DMS53 treated with DMSO at 0.1 percent for 48 hours (cell line): ENCODE data around the gene BRS3.
"Not testable (repeated sequence)": the region's sequence is repeated elsewhere in the genome, so short reads cannot be mapped to it uniquely, and the experiment has no call there.

ENCODE experiments used
- DNase-seq: peaks from one replicate; lab custom pipeline; 2025; ENCODE audit not compliant: unreplicated experiment; lab: John Stamatoyannopoulos, UW

The BRS3 gene

DNA sequence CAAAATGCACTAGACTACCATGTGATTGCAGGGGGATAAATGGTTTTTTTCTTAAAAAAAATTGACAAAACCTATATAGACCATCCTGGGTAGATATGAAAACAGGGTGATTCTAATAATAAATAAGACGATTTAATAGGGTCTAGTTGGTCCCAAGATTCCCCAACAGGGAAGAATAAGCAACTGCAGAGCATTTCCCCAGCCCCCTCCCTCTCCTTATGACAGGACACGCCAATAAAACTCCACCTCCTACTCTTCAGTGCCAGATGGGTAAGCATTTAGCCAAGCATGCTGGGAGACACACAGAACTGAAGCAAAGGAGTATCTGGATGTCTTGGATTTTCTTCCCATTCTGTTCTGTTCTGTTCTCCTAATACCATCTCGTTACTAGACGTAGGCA is at the start of gene BRS3:
BRS3 (plus strand) TSS at position 301 of the 400 bp plus-strand sequence. CDS start 168 bp downstream, outside the sequence.
- no peak for DNase-seq

DNA sequence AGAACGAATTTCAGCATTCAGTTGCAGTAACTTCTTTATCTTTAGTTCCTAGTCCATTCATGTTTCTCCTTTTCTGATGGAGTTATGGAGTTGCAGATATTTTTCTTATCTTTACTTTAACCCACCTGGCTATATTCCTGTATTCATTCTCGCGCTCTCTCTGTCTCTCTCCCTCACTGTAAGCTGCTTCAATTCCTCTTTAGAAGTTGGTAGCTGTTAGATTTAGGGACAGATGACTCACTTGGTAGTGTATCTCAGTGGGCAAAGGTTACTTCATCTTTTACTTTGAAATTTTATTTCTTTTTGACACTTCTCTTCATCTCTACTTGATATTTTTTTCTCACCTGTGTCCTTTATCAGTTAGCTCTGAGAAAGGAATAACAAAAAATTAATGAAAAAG is 49.6 kb upstream of the BRS3 start:
- DNase-seq: no peak

DNA sequence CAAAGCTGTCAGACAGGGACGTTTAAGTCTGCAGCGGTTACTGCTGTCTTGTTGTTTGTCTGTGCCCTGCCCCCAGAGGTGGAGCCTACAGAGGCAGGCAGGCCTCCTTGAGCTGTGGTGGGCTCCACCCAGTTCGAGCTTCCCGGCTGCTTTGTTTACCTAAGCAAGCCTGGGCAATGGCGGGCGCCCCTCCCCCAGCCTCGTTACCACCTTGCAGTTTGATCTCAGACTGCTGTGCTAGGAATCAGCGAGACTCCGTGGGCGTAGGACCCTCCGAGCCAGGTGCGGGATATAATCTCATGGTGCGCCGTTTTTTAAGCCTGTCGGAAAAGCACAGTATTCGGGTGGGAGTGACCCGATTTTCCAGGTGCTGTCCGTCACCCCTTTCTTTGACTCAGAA is 42.1 kb upstream of the BRS3 start:
- not testable (repeated sequence) for DNase-seq

DNA sequence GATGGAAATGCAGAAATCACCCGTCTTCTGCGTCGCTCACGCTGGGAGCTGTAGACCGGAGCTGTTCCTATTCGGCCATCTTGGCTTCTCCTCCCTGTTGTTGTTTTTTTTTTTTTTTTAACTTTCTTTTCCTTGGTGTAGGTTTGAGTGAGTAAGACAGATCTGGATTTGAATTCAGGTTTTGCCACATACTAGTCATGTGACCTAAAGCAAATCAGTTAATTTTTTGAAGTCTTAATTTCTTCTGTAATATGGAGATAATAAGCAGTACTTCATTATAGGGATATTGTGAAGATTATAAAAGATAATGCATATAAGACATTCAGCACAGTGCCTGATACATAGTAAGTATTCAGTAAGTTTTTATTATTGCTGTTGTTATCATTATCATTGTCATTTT is 41.5 kb upstream of the BRS3 start:
- DNase-seq: no peak

DNA sequence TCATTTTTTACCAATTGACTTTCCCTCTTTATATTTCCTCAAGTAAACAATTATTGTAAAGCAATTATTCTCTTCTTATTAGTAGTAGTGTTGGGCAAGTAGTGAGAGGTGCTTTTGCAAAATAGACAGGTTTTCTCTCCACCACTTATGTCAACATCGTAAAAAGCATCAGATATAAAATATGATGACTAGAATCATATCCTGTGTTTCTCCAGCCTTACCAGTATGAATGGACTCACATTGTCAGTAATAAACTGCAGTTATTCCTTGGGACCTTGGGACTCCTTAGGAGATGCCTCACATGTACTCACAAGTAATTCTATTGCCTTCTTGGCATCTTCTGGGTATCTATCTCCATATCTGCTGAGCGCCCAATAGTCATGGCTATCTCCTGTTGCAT is 40.4 kb upstream of the BRS3 start:
- DNase-seq: no peak

DNA sequence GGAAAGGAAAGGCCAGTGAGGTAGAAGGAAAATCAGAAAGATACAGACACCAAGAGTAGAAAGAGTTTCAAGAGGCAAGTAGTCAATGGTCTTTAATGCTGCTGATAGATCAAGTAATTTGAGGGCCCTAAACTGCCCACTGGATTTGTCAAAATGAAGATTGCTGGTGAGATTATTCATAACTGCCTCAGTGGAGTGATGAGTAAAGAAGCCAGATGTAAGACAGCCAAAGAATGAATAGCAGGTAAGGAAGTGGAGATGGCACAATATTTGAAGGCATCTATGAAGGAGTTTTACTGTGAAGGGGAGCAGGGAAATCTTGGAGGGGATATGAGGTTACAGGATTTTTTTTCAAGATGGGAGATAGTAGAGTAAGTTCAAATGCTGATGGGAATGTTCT is 39.8 kb upstream of the BRS3 start:
- DNase-seq: no peak

DNA sequence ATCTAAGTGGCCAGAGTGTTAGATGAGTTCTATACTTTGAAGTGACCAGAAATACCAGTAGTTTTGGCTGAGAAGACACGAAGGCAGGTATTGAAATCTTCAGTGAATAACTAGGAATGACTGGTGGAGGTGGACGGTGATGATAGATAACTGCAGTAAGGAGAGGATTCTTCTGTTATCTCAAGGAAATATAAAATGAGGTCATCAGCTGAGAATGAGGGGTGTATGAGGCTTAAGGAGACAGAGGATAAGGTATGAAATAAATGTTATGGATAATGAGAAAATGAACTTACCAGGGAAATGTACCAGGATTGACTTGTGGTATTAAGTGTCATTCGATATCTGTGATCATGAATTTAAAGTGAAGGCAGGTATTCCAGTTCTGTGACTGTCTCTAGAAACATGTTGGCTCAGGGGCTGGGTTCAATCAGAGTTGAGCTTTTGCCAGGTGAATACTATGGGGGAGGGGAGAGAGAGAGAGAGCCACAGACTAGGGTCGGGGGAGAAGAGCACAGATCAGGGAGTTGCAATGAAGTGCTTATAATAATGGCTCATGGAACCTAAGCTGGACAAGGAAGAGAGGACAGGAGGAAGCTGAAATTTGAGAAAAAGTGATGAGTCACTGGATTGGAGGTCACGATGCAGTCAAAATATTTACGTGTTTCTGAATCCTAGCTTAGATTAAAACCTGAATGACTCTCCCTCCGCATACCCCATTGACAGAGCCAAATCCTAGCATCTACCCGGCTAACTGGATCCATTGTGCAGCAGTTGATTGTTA is 37.5 kb upstream of the BRS3 start:
- peak; percentile 41 for DNase-seq

DNA sequence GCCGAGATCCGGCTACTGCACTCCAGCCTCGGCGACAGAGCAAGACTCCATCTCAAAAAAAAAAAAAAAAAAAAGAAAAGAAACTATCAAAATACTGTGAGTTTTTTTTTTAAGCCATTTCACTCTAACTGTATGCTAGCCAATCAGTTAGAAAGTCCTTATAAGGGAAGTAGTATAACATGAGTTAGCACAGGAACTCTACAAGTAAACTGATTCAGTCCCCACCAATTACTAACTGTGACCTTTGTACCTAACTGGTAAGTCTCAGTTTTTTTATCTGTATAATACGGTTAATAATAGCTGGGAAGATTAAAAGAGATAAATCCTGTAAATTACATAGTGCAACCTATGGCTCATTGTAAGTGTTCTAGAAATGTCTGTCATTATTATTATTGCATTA is 35.1 kb upstream of the BRS3 start:
- DNase-seq: no peak

DNA sequence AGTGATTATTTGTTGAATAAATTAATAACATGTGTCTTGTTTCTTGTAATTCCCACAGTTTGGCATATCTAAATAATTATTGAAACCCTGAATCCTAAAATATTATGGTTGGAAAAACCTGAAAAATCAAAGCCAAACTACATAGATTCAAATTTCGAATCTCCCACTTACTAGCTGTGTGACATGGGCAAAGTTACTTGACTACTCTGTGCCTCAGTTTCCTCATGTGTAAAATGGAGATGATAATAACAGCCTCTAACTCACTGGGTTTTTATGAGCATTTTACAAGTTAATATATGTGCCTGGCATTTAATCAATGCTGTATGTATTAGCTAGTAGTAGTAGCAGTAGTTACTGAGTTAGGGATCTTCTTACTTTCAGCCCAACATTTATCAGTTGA is 34.6 kb upstream of the BRS3 start:
- no peak for DNase-seq

DNA sequence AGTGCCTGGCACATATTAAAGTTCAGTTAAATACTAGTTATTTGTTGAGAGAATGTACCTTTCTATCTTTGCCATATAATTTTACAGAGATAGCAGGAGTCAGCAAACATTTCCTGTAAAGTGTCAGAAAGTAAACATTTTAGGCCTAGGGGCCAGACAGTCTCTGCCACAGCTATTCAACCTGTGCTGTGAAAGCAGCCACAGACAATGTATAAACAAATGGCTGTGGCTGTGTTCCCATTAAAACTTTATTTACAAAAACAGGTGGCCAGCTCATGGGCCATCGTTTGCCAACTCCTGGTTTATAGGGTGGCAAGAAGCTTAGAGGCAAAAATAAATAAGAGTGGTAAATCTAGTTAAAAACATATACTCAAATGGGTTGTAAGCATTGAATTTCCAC is 34.0 kb upstream of the BRS3 start:
- peak; percentile 50 for DNase-seq

DNA sequence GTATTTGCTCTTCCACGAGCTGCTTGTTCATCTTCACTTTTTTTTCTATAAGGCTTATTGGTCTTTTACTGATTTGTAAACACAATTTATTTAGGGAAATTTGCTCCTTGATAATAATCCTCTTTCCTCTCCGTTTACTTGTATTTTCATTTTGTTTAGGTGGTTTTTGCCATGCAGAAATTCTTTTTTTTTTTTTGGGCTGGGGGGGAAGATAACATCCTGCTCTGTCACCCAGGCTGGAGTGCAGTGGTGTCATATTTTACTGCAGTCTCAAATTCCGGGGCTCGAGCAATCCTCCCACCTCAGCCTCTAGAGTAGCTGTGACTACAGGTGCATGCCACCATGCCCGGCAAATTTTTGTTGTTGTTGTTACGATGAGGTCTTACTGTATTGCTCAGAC is 31.6 kb upstream of the BRS3 start:
- DNase-seq: no peak

DNA sequence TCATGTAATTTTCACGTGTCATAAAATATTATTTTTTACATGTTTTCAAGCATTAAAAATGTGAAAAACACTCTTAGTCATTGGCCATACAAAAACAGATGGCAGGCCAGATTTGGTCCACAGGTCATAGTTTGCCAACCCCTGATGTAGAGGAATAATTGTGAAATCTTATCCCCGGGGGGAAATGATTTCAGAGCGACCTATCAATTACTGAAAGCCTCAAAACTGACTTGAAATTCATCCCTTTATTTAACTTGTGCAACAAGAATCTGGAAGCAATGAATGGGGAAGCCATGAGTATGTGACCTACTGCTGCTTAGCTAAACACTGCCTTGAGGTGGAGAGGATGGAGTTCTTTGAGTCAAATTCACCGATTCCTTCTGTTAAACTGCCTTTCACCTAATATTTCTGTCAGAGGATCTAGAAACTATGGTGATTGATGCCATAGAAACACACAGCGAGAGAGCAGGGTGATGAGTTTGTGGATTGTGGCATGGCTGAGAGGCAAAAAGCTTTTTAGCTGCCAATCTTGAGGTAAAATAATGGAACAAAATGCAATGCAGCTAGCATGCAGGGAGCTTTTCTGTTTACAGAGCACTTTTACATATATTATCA is 30.3 kb upstream of the BRS3 start:
- DNase-seq: no peak

DNA sequence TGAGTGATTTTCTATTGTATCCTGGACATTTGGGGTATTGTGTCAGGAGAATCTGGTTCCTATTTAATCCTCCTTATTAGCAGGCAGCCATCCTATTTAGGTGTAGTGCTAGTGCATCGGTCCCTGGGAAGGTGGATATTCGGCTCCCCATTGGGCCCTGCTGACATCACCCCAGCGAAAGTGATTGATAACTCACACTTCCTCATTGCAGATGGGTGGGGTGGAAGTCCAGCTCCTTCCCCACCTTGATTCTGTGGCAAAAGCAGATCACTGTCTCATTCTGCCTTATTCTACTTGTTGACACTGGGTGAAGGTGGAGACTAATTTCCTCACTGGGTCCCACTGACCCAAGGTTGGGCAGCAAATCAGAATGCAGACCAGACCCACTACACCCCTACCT is 23.2 kb upstream of the BRS3 start:
- no peak for DNase-seq

DNA sequence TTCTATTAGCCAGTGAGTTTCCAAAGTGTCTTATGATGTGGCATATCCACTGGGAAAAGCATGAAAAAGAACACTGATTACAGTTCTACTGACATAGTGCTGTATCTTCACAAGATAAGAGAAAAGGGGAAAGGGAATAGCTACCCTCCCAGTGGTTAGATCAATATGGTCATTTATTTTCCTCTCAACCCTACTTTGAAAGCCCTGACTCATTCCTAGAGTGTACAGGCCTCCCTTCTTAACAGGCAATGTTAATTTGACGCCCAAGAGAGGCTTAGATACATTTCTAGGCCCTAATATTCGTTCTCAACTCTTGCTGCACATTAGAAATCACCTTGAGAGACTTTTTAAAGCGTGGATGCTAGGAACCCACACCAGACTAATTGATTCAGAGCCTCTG is 20.4 kb upstream of the BRS3 start:
- no peak for DNase-seq

DNA sequence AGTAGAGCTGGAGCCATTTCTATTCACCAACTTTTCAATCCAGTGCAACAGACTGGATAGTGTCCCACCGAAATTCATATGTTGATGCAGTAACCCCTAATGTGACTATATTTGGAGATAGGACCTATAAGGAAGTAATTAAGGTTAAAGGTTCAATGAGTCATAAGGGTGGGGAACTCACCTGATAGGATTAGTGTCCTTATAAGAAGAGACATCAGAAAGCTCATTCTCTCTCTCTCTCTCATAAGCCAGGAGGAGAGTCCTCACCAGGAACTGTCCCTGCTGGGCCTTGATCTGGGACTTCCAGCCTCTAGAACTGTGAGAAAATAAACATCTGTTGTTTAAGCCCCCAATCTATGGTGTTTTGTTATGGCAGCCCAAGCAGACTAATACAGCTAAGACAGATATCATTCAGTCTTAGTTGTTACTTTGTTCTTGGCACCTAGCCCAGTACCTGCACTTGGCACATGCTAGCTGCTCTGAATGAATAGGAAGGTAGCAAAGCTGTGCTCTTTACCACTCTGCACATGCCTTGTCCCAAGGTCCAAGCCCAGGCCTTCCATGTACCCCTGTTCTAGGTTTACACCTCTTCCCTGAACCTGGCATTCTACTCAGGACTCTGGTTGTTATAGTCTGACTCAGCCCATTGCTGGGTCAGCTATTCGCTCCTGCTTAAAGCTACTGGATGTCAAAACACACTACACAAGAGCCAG is 19.2 kb upstream of the BRS3 start:
- no peak for DNase-seq

DNA sequence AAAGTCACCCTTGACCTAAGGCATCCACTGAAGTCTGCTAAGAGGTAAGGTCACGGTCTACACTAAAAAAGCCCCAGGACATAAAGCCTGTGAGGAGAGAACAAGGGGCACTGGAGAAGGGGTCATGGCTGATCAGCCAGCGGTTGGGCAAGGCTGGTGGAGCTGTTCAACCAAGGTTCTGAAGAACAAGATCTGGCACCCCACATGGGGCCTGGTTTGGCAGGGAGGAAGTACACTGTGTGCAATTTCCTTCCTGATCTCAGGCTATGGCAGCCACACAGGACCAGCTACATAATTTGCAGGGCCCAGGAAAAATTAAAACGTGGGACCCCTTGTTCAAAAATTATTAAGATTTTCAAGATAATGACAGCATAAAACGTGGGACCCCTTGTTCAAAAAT is 14.1 kb upstream of the BRS3 start:
- no peak for DNase-seq

DNA sequence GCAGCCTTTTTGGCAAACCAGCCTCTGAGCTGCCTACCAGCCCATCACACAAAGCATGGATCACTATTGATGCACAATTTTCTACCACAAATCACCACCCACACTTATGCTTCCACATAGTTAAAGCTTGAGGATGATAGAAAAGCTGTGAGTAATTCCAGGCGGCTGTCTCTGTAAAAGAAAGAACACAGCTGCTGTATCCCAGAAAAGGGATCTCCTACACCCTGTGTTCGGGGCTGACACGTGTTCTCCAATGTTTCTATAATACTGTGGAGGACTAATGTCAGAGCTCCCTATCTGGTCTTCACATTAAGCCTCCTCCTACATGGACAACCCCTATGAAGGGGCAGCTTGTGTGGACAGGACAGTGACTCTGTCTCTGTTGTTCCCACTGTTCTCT is 12.5 kb upstream of the BRS3 start:
- no peak for DNase-seq

DNA sequence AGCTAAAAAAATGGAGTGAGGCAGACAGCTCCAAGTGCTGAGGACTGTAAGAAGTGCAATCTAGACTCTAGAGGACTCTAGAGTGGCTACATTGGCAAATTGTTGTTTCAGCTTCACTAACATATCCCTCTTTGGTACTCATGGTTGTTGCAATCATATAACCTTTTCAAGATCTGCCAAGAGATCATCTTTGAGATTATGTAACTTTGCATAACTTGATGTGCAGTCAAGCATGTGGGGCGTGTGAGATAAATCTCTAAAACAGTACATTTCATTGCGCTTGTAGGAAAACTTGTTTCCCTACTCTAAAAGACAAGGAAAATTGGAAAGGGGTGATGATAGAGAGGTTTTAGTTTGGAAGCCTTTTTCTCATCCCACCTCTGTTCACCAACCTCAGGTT is 11.2 kb upstream of the BRS3 start:
- DNase-seq: no peak

DNA sequence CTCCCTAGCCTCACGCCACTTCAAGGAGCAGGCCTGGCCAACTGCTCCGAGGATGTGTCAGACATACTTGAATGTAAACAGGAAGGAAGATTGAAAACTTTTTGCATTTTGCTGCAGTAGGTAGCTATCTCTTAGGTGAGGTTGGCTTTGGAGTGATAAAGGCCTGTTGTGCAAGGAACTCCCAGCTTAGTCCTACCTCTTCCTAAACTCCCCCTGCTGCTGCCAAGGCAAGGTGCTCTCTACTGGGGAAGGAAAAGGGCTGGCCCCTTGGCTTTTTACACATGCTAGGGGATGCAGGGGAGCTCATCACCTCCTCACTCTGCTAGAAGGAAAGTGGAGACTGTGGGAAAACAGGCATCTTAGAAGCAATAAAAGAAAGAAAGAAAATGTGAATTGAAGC is 10.7 kb upstream of the BRS3 start:
- DNase-seq: no peak

DNA sequence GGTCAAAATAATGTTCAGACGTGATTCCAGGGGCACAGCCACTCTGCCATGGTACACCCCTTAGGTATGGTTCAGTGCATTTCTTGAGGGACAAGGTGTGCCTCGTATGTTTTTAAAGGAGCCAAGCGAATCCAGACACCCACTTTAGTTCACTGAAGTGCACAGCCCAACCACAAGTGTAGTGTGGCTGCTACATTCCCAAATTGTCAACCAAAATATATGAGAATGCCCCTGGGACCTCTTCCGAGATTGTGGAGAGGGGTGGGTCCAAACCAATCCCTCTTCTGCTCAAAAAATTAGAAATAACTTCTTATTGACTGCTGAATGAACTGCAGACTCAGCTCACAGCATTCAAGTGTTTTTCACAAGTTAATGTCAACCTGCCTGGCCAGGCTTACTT is 7.4 kb upstream of the BRS3 start:
- no peak for DNase-seq

DNA sequence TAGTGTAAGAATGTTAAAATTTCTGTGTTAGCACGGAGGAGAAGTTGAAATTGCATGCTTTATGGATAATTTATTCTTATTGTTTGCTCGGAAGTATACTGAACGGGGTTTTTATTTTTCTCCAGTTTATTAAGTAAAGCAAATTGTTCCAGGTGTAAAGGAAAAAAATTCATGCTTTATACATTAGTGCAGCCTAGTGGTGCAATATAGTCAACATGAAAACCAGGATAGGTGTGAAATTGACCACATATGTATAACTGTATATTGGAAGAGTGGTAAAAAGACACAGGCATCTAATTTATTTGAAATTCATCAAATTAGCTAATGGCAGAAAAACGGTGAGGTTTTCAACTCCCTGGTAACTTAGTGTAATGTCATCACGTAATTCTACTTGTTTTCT is 959 bp downstream of the BRS3 start:
- DNase-seq: no peak

DNA sequence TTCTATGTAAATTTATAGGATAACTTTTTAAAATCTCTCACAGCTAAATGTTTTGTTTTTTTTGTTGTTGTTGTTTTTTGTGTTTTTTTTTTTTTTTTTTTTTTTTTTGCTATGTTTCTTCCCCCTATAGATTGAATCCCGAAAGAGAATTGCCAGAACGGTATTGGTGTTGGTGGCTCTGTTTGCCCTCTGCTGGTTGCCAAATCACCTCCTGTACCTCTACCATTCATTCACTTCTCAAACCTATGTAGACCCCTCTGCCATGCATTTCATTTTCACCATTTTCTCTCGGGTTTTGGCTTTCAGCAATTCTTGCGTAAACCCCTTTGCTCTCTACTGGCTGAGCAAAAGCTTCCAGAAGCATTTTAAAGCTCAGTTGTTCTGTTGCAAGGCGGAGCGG is 4.1 kb downstream of the BRS3 start:
- DNase-seq: no peak
